A673 (cell line): ENCODE data around the gene RBM15B.

ENCODE experiments used
- CTCF ChIP-seq: fragments of 300-800, 200-600 bp; sonication (generic); conservative IDR thresholded peaks from 2 replicates; pipeline ENCODE4 v1.5.1; 2017; ENCODE audit warnings: low read depth, mild to moderate bottlenecking, antibody characterized with exemption, low read length, moderate library complexity, mixed read lengths
- EZH2 ChIP-seq: fragments of 200-600 bp; sonication (generic); IDR thresholded peaks from 2 replicates; pipeline ENCODE4 v1.6.1; 2017; ENCODE audit warnings: borderline replicate concordance, low read depth, mild to moderate bottlenecking, mixed read lengths, antibody characterized with exemption, low read length; ENCODE audit not compliant: poor library complexity, severe bottlenecking

- no peak for TF ChIP-seq CTCF
- no peak for TF ChIP-seq EZH2
Observed at GRCh38 chr3:51394541-51394940, 3.5 kb downstream of the RBM15B start.
